ENCODE results near the gene ZNF446. TPM values are rescaled to one million over a fixed set of nuclear protein-coding genes. Genes with fewer than 3 reads are reported as not detected.

The ZNF446 gene
- total RNA-seq, 1 donor: 18.1 TPM

DNA sequence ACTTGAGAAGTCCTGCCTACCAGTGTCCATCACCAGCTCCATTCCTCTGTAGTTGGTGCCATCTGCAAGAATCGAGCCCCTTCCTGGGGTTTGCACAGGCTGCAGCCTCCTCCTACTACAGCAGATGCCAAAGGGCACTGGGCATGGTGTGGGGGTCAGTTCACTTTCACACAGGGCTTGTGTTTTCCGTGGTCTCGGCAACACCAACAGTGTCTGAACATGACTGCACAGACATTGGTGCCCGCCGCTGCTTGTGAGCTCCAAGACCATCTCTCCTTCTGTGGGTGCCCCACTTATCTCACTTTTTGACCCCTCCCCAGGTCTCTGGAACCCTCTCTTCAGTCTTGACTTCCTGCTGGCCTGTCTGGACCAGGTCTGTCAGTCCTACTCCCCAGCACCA, 15.2 kb downstream of the ZNF446 start:
- Histone ChIP-seq H3K4me2 (ENCODE audit: insufficient read depth, low read length) (no peak overlapping the region), H3K27ac (ENCODE audit: low read depth, low read length) (no peak overlapping the region), H3K27me3 (ENCODE audit: insufficient read depth, low read length) (no peaks in the 10 kb centered on the region), H4K20me1 (ENCODE audit: insufficient read depth, low read length) (no peaks in the 10 kb centered on the region), H3K36me3 (ENCODE audit: insufficient read depth, low read length) (no peaks in the 10 kb centered on the region), H2AFZ (ENCODE audit: low read length) (no peak overlapping the region), H3K4me3 (ENCODE audit: insufficient read depth, low read length) (no peak overlapping the region), H3K79me2 (ENCODE audit: insufficient read depth, low read length) (no peaks in the 10 kb centered on the region), H3K4me1 (ENCODE audit: insufficient read depth, low read length) (no peaks in the 10 kb centered on the region), H3K9me3 (ENCODE audit: low read depth, low read length) (no peaks in the 10 kb centered on the region)
- TF ChIP-seq, protein P1, sequence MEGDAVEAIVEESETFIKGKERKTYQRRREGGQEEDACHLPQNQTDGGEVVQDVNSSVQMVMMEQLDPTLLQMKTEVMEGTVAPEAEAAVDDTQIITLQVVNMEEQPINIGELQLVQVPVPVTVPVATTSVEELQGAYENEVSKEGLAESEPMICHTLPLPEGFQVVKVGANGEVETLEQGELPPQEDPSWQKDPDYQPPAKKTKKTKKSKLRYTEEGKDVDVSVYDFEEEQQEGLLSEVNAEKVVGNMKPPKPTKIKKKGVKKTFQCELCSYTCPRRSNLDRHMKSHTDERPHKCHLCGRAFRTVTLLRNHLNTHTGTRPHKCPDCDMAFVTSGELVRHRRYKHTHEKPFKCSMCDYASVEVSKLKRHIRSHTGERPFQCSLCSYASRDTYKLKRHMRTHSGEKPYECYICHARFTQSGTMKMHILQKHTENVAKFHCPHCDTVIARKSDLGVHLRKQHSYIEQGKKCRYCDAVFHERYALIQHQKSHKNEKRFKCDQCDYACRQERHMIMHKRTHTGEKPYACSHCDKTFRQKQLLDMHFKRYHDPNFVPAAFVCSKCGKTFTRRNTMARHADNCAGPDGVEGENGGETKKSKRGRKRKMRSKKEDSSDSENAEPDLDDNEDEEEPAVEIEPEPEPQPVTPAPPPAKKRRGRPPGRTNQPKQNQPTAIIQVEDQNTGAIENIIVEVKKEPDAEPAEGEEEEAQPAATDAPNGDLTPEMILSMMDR (IDR thresholded peaks at IDR 0.05; ENCODE audit: extremely low read depth, low read depth, low read length): no peak
- DNase-seq (ENCODE audit: insufficient read length, low spot score, missing footprints): no peak

GRCh38 chr19:58492265-58492664, 16.1 kb downstream of the ZNF446 start:
- no peak overlapping the region for H3K27ac ChIP-seq (ENCODE audit: low read depth, low read length)

DNA sequence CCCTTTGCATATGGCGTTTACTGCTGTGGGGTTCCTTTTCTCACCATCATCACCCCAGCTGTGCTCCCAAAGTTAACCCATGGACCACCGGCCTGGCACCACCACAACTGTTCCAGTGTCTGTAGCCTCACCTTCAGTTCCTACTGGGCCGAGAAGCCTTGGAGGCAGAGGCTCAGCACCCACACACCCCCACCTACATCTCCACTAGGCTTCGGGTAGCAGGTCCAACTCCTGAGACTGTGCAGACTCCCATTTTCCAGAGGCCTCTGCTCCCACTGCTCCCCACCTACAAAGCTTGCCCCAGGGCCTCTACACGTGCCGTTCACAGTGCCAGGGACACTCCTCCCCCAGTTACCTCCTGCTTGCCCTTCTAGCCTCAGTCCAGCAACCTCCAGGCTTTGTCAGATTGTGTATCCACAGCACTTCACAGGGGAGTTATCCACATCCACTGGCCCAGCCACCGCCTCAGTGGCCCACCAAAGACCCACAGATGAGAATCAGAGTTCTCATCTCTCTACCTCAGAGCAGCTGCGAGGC, 21.6 kb downstream of the ZNF446 start:
- peak; percentile 44 for DNase-seq (ENCODE audit: insufficient read length, low spot score, missing footprints)

More at GRCh38 chr19:58492265-58492664, 16.1 kb downstream of the ZNF446 start:
- TF ChIP-seq, protein P1 (IDR thresholded peaks at IDR 0.05; ENCODE audit: extremely low read depth, low read depth, low read length): no peak
- Histone ChIP-seq H3K27me3 (ENCODE audit: insufficient read depth, low read length) (no peaks in the 10 kb centered on the region), H2AFZ (ENCODE audit: low read length) (no peak overlapping the region), H4K20me1 (ENCODE audit: insufficient read depth, low read length) (no peaks in the 10 kb centered on the region), H3K4me3 (ENCODE audit: insufficient read depth, low read length) (no peak overlapping the region), H3K36me3 (ENCODE audit: insufficient read depth, low read length) (no peaks in the 10 kb centered on the region), H3K4me1 (ENCODE audit: insufficient read depth, low read length) (no peaks in the 10 kb centered on the region), H3K9me3 (ENCODE audit: low read depth, low read length) (no peaks in the 10 kb centered on the region), H3K4me2 (ENCODE audit: insufficient read depth, low read length) (no peak overlapping the region), H3K79me2 (ENCODE audit: insufficient read depth, low read length) (no peaks in the 10 kb centered on the region)
- peak; percentile 31 for DNase-seq (ENCODE audit: insufficient read length, low spot score, missing footprints)

GRCh38 chr19:58498316-58499020, 22.3 kb downstream of the ZNF446 start:
- Histone ChIP-seq H3K79me2 (ENCODE audit: insufficient read depth, low read length) (no peaks in the 10 kb centered on the region), H3K9me3 (ENCODE audit: low read depth, low read length) (no peaks in the 10 kb centered on the region), H3K27me3 (ENCODE audit: insufficient read depth, low read length) (no peaks in the 10 kb centered on the region), H3K4me3 (ENCODE audit: insufficient read depth, low read length) (peak overlapping the region; percentile 69), H4K20me1 (ENCODE audit: insufficient read depth, low read length) (no peaks in the 10 kb centered on the region), H3K4me1 (ENCODE audit: insufficient read depth, low read length) (peaks cover 5% of the 10 kb centered on the region), H3K36me3 (ENCODE audit: insufficient read depth, low read length) (no peaks in the 10 kb centered on the region), H3K4me2 (ENCODE audit: insufficient read depth, low read length) (peak overlapping the region; percentile 96), H2AFZ (ENCODE audit: low read length) (peak overlapping the region; percentile 93), H3K27ac (ENCODE audit: low read depth, low read length) (no peak overlapping the region)
- TF ChIP-seq, protein P1 (IDR thresholded peaks at IDR 0.05; ENCODE audit: extremely low read depth, low read depth, low read length): no peak
- DNase-seq (ENCODE audit: insufficient read length, low spot score, missing footprints): peak; percentile 57

More for the DNA sequence above, 21.6 kb downstream of the ZNF446 start:
- no peak overlapping the region for H3K4me3 ChIP-seq (ENCODE audit: insufficient read depth, low read length)
- no peaks in the 10 kb centered on the region for H3K79me2 ChIP-seq (ENCODE audit: insufficient read depth, low read length)
- no peak overlapping the region for H2AFZ ChIP-seq (ENCODE audit: low read length)
- no peak overlapping the region for H3K27ac ChIP-seq (ENCODE audit: low read depth, low read length)
- H3K4me2 ChIP-seq (ENCODE audit: insufficient read depth, low read length): no peak overlapping the region
- peaks cover 5% of the 10 kb centered on the region for H3K4me1 ChIP-seq (ENCODE audit: insufficient read depth, low read length)
- H3K36me3 ChIP-seq (ENCODE audit: insufficient read depth, low read length): no peaks in the 10 kb centered on the region
- no peaks in the 10 kb centered on the region for H3K9me3 ChIP-seq (ENCODE audit: low read depth, low read length)
- H3K27me3 ChIP-seq (ENCODE audit: insufficient read depth, low read length): no peaks in the 10 kb centered on the region
- TF ChIP-seq, protein P1 (IDR thresholded peaks at IDR 0.05; ENCODE audit: extremely low read depth, low read depth, low read length): no peak
- no peaks in the 10 kb centered on the region for H4K20me1 ChIP-seq (ENCODE audit: insufficient read depth, low read length)
